RCC 7860 (cell line): ENCODE data around the gene DQX1.
"Not testable (repeated sequence)": the region's sequence is repeated elsewhere in the genome, so short reads cannot be mapped to it uniquely, and the experiment has no call there.

Experiments
- DNase-seq: peaks from one replicate; pipeline ENCODE4 v3.0.0-alpha.2; 2015; ENCODE audit warnings: low spot score
- FAIRE-seq: peaks from 2 replicates; lab custom pipeline; 2012; peaks lifted over from hg19 to GRCh38; lab: Jason Lieb, UNC

DQX1 gene

GRCh38 chr2:74471332-74472065 lies 54.5 kb downstream of the DQX1 start:
- FAIRE-seq = no peak
- no peak for DNase-seq

GRCh38 chr2:74470742-74471141 lies 55.3 kb downstream of the DQX1 start:
- not testable (repeated sequence) for DNase-seq, FAIRE-seq
